PFSK-1 (cell line): ENCODE measurements around the gene IL6ST.

ENCODE experiments used
- POLR2AphosphoS5 ChIP-seq: IDR thresholded peaks from 2 replicates; pipeline ENCODE4 v1.6.1; 2012; ENCODE audit warnings: low read depth, mild to moderate bottlenecking, control low read depth, low read length, moderate library complexity
- SIN3A ChIP-seq: IDR thresholded peaks from 2 replicates; pipeline ENCODE4 v1.6.1; 2012; ENCODE audit warnings: mild to moderate bottlenecking, low read length, moderate library complexity, borderline replicate concordance; ENCODE audit not compliant: insufficient read depth
- TAF1 ChIP-seq: IDR thresholded peaks from 2 replicates; pipeline ENCODE4 v1.6.1; 2012; ENCODE audit warnings: low read length, control low read depth, borderline replicate concordance; ENCODE audit not compliant: insufficient read depth
- TF ChIP-seq, protein P1 (sequence below), 2 experiments: IDR thresholded peaks; 2 replicates each; pipeline versions ENCODE4 v1.6.1 to v1.8.0; 2011 to 2012; ENCODE audit warnings: low read depth in 2 of 2, low read length in 2 of 2, control low read depth in 1 of 2, inconsistent platforms in 1 of 2, mild to moderate bottlenecking in 1 of 2, moderate library complexity in 1 of 2; ENCODE audit not compliant: insufficient read depth in 1 of 2

DNA sequence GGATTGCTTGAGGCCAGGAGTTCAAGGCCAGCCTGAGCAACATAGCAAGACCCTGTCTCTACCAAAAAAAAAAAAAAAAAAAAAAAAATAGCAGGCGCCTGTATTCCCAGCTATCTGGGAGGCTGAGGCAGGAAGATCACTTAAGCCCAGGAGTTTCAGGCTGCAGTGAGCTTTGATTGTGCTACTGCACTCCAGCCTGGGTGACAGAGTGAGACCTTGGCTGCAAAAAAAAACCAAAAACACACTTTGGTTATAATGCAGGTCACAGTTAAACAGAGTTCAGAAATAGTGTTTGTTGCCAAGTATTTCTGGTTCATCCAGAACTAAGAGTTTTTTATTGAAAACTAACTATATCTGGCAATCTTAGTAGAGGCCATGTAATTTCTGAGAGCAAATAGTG is 24.1 kb upstream of the IL6ST start:
- TF ChIP-seq POLR2AphosphoS5 (no peak), TAF1 (no peak), SIN3A (no peak)
- TF ChIP-seq, protein P1, sequence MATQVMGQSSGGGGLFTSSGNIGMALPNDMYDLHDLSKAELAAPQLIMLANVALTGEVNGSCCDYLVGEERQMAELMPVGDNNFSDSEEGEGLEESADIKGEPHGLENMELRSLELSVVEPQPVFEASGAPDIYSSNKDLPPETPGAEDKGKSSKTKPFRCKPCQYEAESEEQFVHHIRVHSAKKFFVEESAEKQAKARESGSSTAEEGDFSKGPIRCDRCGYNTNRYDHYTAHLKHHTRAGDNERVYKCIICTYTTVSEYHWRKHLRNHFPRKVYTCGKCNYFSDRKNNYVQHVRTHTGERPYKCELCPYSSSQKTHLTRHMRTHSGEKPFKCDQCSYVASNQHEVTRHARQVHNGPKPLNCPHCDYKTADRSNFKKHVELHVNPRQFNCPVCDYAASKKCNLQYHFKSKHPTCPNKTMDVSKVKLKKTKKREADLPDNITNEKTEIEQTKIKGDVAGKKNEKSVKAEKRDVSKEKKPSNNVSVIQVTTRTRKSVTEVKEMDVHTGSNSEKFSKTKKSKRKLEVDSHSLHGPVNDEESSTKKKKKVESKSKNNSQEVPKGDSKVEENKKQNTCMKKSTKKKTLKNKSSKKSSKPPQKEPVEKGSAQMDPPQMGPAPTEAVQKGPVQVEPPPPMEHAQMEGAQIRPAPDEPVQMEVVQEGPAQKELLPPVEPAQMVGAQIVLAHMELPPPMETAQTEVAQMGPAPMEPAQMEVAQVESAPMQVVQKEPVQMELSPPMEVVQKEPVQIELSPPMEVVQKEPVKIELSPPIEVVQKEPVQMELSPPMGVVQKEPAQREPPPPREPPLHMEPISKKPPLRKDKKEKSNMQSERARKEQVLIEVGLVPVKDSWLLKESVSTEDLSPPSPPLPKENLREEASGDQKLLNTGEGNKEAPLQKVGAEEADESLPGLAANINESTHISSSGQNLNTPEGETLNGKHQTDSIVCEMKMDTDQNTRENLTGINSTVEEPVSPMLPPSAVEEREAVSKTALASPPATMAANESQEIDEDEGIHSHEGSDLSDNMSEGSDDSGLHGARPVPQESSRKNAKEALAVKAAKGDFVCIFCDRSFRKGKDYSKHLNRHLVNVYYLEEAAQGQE (IDR thresholded peaks at IDR 0.05; ENCODE audit: insufficient read depth in 1 of 2, low read depth in 2 of 2, low read length in 2 of 2) = no peak
